HG03139 (cell line): ENCODE data around the gene NKD1.

Experiments used
- ATAC-seq: cut with Tn5 transposase; IDR thresholded peaks from one replicate; pipeline ENCODE4 v1.9.1; 2021; ENCODE audit not compliant: unreplicated experiment

NKD1 gene

GRCh38 chr16:50519001-50519400, 29.2 kb upstream of the NKD1 start:
- ATAC-seq, result no peak

- no peak for ATAC-seq
Observed at GRCh38 chr16:50519602-50520001, 28.6 kb upstream of the NKD1 start.

GRCh38 chr16:50520451-50521245, 27.5 kb upstream of the NKD1 start:
- ATAC-seq, result no peak

GRCh38 chr16:50521246-50521900, 26.8 kb upstream of the NKD1 start:
- ATAC-seq, result no peak

- ATAC-seq, result no peak
Observed at GRCh38 chr16:50522324-50522723, 25.9 kb upstream of the NKD1 start.

GRCh38 chr16:50523710-50524109, 24.5 kb upstream of the NKD1 start:
- no peak for ATAC-seq

- ATAC-seq, result no peak
Observed at GRCh38 chr16:50525262-50525661, 22.9 kb upstream of the NKD1 start.

- ATAC-seq, result no peak
Observed at GRCh38 chr16:50525716-50526115, 22.5 kb upstream of the NKD1 start.

- no peak for ATAC-seq
Observed at GRCh38 chr16:50526249-50526648, 21.9 kb upstream of the NKD1 start.

GRCh38 chr16:50526796-50527195, 21.4 kb upstream of the NKD1 start:
- ATAC-seq, result no peak

- ATAC-seq, result no peak
Observed at GRCh38 chr16:50528820-50529219, 19.4 kb upstream of the NKD1 start.

GRCh38 chr16:50529334-50529733, 18.9 kb upstream of the NKD1 start:
- ATAC-seq, result no peak

GRCh38 chr16:50530277-50531236, 17.6 kb upstream of the NKD1 start:
- no peak for ATAC-seq

- ATAC-seq, result no peak
Observed at GRCh38 chr16:50531359-50531758, 16.8 kb upstream of the NKD1 start.

GRCh38 chr16:50531901-50532300, 16.3 kb upstream of the NKD1 start:
- ATAC-seq, result no peak

- no peak for ATAC-seq
Observed at GRCh38 chr16:50532576-50532975, 15.6 kb upstream of the NKD1 start.

- ATAC-seq, result no peak
Observed at GRCh38 chr16:50533317-50533716, 14.9 kb upstream of the NKD1 start.

GRCh38 chr16:50534091-50534490, 14.1 kb upstream of the NKD1 start:
- ATAC-seq, result no peak

GRCh38 chr16:50534556-50534955, 13.6 kb upstream of the NKD1 start:
- ATAC-seq, result no peak

- ATAC-seq, result no peak
Observed at GRCh38 chr16:50534958-50535357, 13.2 kb upstream of the NKD1 start.

GRCh38 chr16:50535506-50536257, 12.5 kb upstream of the NKD1 start:
- ATAC-seq, result no peak
